GM18520 (cell line): ENCODE measurements around the gene KCNQ2.
"Not testable (repeated sequence)": the region's sequence is repeated elsewhere in the genome, so short reads cannot be mapped to it uniquely, and the experiment has no call there.

Source experiments
- ATAC-seq: cut with Tn5 transposase; IDR thresholded peaks from one replicate; pipeline ENCODE4 v1.9.1; 2021; ENCODE audit not compliant: unreplicated experiment

KCNQ2 gene

DNA sequence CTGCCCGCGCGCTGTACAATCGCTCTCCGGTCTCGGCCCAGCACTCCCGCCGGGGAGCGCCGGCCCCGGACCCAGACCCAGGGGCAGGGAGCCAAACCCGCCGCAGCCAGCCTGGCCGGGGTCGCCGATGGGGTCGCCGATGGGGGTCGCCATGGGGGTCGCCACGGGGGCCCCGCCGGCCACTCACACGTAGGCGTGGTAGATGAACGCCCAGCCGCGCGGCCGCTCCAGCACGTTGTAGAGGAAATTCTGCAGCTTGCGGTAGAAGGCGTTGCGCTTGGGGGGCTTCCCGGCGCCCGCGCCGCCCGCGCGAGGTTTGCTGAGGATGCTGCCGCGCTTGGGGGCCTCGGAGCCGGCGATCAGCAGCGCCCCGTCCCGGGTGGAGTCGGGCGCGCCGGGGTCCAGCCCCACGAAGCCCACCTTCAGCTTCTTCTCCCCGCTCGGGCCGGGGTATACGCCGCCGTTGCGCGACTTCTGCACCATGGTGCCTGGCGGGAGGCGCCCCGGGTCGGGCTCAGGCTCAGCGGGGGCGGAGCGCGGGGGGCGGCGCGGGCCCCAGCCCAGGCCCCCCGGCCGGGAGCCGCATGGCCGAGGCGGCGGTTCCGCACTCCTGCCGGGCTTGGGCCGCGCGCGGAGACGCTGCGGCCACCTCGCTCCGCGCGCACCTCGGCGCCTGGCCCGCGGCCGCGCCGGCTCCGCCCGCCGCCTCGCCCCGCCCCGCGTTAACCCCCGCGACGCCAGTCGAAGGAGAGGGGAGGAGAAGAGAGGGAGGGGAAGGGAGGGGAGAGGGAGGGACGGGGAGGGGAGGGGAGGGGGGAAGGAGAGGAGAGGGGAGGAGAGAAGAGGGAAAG, at the start of gene KCNQ2:
KCNQ2 (minus strand) TSS at position 675 of the 851 bp plus-strand sequence; CDS start at position 483, 192 bp downstream.
- no peak for ATAC-seq

DNA sequence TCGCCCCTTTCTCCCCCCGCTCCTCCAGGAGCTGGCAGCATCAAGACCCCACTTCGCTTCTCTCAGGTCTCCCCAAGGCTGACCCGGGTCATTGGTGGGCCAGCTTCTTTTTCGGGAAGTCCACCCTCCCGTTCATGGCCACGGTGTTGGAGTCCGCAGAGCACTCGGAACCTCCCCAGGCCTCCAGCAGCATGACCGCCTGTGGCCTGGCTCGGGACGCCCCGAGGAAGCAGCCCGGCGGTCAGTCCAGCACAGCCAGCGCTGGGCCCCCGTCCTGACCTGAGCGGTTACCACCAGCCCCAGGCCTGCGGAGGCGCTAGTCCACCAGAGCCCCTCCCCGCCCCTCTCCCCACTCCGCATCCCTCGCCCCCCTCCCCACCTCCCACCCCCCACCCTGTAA, 49.1 kb upstream of the KCNQ2 start:
- no peak for ATAC-seq

DNA sequence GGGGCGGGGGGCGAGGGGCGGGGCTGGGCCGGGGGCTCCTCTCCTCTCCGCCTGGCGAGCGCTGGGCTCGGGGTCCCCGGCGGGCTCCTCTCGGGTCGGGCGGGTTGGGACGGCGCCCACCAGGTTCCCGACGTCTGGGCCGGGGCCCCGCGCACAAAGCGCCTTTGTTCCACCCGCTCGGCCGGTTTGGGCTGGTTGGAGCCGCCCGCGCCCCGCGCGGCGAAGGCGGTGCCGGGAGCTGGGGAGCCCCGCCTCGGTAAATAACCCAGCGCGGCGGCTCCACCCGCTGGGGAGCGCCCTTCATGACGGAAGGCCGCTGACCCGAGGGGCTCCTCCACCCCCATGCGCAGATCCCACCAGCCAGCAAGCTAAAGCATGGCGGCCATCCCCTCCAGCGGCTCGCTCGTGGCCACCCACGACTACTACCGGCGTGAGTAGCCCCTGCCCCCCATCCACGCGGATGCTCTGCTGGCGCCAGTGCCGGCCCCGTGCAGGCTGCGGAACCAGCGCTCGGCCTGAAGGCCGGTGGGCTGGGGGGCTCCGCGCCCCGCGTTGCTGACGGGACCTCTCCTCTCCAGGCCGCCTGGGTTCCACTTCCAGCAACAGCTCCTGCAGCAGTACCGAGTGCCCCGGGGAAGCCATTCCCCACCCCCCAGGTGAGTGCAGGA, 48.6 kb upstream of the KCNQ2 start:
- ATAC-seq = peak; percentile 20

DNA sequence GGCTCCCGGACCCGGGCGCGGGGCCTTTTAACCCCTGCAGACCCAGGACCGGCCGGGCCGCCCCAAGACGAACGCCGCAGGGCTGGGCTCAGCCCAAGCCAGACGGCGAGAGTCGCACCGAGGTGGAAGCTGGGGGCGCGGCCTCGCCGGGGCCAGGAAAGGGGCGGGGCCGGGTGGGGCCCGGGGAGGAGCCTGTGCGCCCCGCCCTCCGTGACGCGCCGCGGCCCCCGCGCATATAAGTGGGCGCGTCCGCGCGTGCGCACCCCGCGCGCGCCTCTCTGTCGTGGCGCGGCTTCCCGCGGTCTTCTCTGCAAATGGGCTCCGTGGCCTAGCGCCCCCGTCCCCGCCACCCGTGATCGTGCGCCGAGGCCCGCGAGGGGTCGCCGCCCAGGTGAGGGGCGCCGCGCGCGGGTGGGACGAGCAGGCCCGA, 48.1 kb upstream of the KCNQ2 start, which contains the start of gene PPDPF:
PPDPF (plus strand) TSS at position 262 of the 430 bp plus-strand sequence. CDS start 544 bp downstream, outside the sequence.
- peak; percentile 46 for ATAC-seq

DNA sequence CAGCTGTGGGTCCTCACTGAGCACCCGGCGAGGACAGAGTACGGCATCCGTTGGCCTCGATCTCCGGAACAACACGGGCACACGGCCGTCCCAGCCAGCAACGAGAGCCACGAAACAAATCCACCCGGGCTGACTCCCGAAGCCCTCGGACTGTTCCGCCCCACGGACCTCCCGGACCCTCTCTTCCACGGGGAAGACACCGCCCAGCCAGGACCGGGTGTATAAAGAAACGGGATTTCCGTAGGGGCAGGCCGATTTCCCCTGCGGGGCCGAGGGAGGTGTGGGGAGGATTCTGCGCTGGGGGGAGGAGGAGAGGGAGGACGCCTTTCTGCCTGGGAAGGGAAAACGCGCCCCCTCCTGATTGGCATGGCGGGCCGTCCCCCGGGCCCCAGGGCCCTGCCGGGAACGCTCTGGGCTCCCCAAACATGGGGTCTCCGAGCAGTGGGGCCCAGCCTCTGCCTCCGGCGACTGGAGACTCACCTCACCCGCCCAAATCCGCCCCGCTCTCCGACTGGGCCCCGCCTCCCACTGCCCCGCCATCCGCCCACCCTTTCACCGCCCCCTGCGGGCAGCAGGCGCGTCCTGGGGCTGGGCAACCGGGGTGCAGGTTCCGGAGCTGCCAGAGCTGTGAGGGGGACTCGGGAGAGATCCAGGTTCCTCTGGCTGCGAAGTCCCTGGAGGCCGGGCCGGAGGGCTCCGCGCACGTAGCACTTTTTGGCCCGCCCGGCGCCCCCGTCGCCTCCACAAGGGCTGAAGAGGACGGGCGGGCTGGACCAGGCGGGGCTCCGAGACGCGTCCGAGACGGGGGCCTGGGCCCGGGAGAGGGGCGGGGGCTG, 47.4 kb upstream of the KCNQ2 start:
- ATAC-seq = peak; percentile 14

DNA sequence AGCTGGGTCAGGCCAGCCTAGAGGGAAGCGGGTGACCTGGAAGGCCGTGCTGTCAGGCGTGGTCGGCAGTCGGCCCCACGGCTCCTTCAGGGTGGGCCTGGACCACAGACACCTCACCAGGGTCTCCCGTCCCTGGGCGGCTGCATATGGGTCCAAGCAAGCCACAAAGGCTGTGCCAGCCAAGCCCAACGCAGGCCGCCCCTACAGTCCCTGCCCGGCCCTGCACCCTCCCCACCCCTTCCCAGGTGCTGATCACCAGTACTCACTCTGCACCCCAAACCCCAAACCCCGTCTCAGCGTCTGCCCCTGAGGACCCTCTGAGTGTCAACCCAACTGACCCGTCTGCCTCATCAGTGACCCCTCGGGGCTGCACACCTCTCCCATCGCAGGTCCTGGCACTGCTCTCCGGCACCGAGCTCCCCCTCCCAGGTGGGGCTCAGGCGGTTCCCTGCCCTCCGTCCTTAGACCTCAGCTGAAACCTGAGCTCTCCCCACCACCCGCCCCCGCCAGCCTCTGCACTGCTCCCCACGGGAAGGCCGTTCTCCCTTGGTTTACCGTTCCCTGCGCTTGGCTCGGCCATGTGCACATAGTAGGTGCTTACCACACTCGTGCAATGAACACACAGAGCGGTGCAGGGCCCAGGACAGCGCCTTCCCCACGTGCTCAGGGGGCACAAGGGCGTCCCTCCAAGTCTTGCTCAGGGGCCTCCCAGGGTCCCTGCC, 46.7 kb upstream of the KCNQ2 start:
- no peak for ATAC-seq

DNA sequence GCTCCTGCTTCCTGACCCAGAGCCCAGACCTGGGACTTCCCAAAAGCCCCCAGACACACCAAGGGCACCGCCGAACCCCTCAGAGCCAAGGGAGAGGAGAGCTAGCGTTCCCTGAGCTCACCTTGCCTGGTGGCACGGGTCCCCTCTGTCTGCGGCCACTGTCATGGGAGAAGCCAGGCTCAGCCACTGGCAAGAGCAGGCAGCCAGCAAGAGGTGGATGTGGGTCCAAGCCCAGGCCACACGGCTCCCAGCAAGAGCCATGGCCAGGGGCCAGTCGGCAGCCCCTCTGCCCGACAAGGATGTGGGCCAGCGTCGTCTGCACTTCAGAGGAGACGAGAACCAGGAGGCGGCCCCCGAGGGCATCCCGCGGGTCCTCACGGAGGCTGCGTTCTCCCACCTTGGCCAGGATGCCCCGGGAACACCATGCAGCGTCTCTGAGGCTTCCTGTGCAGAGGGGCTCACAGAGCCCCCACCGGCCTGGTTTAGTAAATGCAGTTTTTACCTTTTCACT, 46.0 kb upstream of the KCNQ2 start:
- ATAC-seq = no peak

DNA sequence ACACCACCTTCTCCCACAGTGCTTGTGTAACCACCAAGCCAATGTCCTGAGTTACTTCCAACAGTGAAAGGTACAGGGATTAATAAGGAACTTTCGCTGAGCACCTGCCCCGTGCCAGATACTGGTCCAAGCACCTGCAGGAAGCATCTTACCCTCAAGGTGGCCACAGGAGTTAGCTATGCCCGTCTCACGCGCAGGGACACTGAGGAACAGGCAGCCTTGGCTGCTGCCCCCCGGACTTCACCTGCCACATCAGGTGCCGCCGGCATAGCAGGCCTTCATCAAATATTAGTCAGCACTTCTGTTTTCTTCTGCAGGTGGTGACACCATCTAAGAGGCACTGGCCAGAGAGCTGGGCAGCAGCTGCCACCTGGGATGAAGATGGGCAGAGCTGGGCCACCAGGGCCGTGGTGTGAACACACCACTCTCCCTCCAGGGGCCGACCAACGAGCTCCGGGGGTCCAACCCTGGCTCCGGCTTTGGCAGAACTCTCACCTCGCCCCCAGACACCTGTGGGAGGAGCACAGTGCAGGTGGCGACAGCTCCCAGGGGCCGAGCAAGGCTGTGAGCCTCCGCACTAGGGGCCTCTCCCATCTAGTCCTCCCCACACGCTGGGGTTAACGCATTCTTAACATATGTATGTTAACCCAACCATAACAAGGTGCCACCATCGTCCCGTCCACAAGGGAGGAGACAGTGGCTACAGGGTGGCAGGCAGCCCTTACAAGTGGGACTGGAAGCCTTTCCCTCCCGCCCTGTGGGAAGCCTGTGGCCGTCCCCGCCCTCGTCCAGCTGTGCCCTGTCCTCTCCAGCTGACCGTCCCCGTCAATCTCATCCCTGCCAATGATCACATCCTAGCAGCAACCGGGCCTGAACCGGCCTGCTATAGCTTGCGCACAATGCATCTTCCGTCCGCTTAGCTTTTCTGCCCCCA, 45.2 kb upstream of the KCNQ2 start:
- ATAC-seq = no peak

DNA sequence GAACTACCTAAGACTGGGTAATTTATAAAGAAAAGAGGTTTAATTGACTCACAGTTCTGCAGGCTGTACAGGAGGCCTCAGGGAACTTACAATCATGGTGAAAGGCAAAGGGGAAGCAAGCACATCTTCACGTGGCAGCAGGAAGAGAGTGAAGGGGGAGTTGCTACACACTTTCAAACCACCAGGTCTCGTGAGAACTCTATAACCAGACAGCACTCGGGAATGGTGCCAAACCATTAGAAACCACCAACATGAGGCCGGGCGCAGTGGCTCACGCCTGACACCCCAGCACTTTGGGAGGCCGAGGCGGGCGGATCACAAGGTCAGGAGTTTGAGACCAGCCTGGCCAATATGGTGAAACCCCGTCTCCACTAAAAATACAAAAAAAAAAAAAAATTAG, 42.1 kb upstream of the KCNQ2 start:
- not testable (repeated sequence) for ATAC-seq

DNA sequence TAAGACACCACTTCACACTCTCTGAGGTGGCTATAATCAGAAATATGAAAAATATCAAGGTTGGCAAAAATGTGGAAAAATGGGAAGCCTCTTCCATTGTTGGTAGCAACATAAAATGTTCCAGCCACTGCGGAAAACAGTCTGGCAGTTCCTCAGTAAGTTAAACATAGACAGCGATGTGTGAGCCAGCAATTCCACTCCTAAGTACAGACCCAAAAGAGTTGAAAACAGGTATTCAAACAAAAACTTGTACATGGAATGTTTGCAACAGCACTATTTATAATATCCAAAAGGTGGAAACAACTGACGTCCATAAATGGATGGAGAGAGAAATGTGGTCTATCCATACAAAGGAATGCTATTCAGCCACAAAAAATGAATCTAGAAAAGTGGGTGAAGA, 40.8 kb upstream of the KCNQ2 start:
- ATAC-seq = no peak

DNA sequence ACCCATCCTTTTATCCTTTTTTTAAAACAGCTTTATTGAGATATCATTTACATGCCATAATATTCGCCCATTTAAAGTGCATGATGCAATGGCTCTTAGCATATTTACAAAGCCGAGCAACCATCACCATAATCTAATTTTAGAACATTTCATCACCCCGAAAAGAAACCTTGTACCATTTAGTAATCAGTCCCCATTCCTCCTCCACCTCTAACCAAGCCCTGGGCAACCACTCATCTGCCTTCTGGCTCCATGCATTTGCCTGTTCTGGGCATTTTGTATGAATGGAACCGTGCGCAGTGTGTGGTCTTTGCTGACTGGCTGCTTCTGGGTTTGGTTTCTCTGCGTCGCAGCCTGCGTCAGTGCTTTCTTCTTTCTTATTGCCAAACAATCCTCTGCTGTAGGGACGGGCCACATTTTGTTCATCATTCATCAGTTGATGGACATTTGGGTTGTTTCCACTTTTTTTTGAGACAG, 36.7 kb upstream of the KCNQ2 start:
- ATAC-seq = no peak

DNA sequence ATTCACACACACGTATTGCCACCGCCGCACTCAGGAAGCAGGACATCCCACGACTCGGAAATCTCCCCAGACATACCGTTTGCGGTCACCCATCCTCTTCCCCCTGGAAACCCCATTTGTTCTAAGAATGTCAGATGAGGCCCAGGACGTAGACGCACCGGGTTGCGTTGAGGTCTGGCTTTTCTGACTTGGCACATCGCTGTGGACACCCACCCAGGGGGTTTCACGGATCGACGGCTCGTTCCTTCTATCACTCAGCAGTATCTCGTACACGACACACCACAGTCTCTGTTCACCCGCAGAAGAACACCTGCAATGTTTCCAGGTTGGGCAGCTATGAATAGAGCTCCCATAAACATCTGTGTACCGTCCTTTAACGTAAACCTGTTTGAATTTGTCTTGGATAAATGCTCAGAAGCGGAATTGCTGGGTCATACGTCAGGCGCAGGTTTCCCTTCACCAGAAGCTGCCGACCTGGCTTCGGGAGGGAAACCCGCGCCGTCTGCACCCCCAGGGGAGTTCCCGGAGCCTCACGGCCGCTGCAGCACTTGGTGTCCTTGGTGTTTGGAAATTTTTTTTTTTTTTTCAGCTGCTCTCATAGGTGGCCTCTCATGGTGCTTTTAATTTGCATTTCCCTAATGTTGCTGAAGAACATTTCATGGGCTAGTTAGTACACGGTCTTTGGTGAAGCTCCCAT, 35.8 kb upstream of the KCNQ2 start:
- ATAC-seq = no peak

DNA sequence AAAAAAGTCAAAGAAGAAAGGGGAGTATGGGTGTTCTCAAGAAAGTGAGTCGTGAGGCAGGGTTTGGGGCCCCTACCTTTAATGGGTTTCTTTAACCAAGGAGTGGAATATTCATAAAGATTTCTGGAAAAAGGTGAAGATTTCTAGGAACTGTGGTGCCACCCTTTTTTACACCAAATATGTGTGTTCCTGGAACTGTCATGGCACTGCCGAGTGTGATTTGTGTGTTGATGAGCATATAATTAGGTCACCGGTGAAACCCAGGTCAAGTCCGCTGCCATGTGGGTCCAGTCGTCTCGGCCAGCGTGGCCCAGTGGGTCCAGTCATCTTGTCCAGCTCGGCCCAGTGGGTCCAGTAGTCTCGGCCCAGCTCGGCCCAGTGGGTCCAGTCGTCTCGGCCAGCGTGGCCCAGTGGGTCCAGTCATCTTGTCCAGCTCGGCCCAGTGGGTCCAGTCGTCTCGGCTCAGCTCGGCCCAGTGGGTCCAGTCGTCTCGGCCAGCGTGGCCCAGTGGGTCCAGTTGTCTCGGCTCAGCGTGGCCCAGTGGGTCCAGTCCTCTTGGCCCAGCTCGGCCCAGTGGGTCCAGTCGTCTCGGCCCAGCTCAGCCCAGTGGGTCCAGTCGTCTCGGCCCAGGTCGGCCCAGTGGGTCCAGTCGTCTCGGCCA, 34.8 kb upstream of the KCNQ2 start:
- ATAC-seq = no peak

DNA sequence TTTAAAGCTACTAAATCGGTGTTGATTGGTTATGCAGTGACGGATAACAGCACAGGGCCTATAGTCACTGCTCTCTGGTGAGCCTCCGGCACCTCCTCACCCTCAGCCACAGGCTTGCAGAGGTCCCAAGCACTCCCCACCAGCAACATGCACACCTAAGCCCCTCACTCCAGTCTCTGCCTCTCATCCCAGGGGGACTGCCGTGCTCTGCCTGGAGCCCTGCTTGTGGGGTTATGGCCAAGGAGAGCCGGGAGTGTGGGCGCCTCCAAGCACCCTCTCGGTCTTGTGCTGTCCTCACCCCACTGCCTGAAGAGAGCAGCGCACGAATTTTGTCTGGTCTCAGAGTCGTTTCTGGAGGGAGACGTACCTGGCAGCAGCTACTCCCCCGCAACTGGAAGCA, 33.3 kb upstream of the KCNQ2 start:
- no peak for ATAC-seq

DNA sequence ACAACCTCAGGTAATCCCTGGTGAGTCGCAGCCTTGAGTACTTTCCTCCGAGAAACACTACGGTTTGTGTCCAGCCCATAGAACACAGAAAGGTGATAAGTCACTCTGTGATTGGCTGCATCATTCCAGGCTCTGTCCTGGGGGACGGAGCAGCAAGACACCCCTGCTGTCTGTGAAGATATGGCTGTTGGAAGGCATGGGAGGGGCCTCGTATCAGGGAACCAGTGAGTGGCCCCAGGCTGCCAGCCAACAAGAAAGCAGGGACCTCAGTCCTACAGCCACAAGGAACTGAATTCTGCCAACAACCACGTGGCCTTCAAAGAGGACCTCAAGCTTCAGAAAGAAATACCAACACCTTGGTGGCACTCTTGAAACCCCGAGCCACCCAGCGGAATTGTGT, 32.8 kb upstream of the KCNQ2 start:
- no peak for ATAC-seq

DNA sequence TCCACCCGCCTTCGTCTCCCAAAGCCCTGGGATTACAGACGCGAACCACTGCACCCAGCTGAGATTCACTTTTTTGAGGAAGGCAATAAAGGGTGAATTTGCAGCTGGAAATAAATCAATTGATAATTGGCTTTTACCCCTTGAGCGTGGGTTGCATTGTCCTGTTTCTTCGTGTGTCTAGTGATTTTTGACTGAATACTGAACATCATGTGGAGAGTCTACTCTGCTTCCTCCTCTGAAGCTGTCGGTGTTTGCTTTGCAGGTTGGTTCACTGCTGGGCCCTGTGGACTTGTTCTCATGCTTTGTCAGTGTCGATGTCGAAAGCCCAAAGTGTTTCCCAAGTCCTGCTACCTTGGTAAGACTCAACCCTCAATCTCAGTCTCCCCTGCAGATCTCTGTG, 32.2 kb upstream of the KCNQ2 start:
- ATAC-seq = no peak

DNA sequence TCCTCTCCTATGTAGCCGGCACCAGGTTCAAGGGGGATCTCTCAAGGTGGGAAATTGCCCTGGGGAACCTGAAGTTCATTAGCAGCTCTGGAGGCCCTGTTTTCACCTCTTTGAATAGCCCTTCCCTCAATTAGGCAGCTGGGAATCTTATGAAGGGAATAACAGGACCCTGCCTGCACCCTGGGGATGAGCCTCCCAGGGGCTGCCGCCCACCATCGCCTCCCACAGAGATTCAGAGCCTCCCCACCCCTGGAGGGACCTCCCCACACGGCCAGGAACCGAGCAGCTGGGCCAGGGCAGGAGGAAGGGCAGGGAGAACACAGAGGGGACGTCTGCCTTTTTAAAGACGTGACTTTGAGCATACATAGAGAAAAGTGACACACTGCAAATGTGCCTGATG, 31.1 kb upstream of the KCNQ2 start:
- no peak for ATAC-seq

DNA sequence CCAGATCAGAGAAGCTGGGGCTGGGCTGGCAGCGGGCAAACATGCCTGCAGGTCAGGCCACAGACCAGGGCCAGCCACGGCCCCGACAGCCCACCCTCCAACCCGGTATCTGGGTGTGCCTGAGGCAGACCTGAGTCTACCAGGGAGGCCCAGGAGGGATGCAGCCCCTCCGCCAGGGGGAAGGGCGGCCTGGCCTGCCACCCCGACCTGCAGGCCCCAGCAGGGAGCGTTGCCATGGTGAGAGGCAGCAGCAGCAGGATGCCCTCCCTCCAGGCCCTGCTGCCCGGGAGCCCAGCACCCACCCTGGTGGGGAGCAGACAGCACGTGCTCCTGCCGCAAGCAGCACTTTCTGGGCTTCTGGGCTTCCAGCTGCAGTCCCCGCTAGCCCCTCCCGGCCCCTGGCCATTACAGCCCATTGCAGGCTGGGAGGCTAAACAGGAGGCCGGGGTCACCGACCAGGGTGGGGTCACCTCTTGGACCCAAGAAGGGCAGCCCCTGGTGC, 30.3 kb upstream of the KCNQ2 start:
- ATAC-seq = no peak
